ACC112 (cell line): ENCODE data around the gene DCHS1.

Source experiments
- H2AFZ ChIP-seq: fragments of 200-600 bp; sonication (generic); one replicate; pipeline ENCODE4 v1.6.0; 2017; ENCODE audit warnings: antibody characterized with exemption, low read length; ENCODE audit not compliant: unreplicated experiment
- H3K27ac ChIP-seq: fragments of 200-600 bp; sonication (generic); 2 replicates; pipeline ENCODE4 v1.5.1; 2014; ENCODE audit warnings: low read depth, mild to moderate bottlenecking, antibody characterized with exemption, low read length, moderate library complexity
- H3K27me3 ChIP-seq: fragments of 200-600 bp; sonication (generic); 2 replicates; pipeline ENCODE4 v1.6.1; 2014; ENCODE audit warnings: mild to moderate bottlenecking, antibody characterized with exemption, low read length, moderate library complexity, mixed read lengths; ENCODE audit not compliant: insufficient read depth
- H3K36me3 ChIP-seq: fragments of 200-600 bp; sonication (generic); 2 replicates; pipeline ENCODE4 v1.6.1; 2016; ENCODE audit warnings: mild to moderate bottlenecking, antibody characterized with exemption, low read length, moderate library complexity, mixed read lengths; ENCODE audit not compliant: insufficient read depth
- H3K4me1 ChIP-seq: fragments of 200-600 bp; sonication (generic); one replicate; pipeline ENCODE4 v1.6.1; 2016; ENCODE audit warnings: low read length, mixed read lengths; ENCODE audit not compliant: insufficient read depth, unreplicated experiment, control insufficient read depth
- H3K4me3 ChIP-seq: fragments of 200-600 bp; sonication (generic); 2 replicates; pipeline ENCODE4 v1.5.1; 2014; ENCODE audit warnings: mild to moderate bottlenecking, low read depth, low read length
- H3K79me2 ChIP-seq: fragments of 200-600 bp; sonication (generic); one replicate; pipeline ENCODE4 v1.6.0; 2016; ENCODE audit warnings: low read length; ENCODE audit not compliant: control insufficient read depth, unreplicated experiment, insufficient read depth

The DCHS1 gene

GRCh38 chr11:6646918-6647679 is 8.5 kb downstream of the DCHS1 start:
- H3K4me3 ChIP-seq = no peak overlapping the region
- H3K79me2 ChIP-seq = no peaks in the 10 kb centered on the region
- peaks cover 17% of the 10 kb centered on the region for H3K4me1 ChIP-seq
- H3K27ac ChIP-seq = no peak overlapping the region
- peaks cover 73% of the 10 kb centered on the region for H3K27me3 ChIP-seq
- H3K36me3 ChIP-seq = no peaks in the 10 kb centered on the region
- no peak overlapping the region for H2AFZ ChIP-seq

DNA sequence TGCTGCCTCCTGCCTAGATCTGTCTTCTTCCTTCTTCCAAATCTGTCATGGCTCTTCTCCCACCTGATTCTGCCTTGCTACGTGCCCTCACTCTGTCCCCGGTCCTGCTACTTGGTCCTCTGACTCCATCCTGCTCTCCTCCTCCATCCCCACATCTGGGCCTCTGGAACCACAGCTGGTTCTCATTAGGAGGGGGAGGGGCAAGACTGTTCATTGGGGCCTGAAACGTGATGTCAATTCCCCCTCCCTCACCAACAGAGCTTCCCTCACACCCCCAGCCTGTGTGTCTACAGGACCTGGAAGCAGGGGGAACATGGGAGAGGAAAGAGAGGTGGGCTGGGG is 9.1 kb downstream of the DCHS1 start:
- Histone ChIP-seq H3K36me3 (no peaks in the 10 kb centered on the region), H3K27me3 (peaks cover 67% of the 10 kb centered on the region), H3K4me3 (peak overlapping the region; percentile 48), H3K4me1 (peaks cover 17% of the 10 kb centered on the region), H3K27ac (no peak overlapping the region), H2AFZ (no peak overlapping the region), H3K79me2 (no peaks in the 10 kb centered on the region)

DNA sequence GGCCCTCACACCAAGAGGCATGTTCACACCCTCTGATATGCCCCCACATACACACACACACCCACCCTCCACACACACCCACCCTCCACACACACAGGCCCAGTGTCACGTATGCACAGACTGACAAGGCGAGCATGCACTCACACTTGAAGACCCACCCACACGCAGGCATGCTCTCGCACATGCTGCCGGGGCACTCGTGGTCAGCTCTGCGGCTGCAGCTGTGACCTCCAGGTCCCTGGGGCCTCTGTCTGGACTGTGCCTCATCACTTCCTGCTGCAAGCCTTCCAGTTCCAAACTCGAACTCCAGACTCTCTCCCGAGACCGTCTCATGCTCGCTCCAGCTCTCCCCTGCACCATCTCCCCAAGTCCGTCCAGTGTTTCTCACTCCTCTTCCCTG is 9.5 kb downstream of the DCHS1 start:
- Histone ChIP-seq H3K4me3 (peak overlapping the region; percentile 48), H3K27ac (no peak overlapping the region), H3K4me1 (peaks cover 17% of the 10 kb centered on the region), H3K79me2 (no peaks in the 10 kb centered on the region), H2AFZ (no peak overlapping the region), H3K36me3 (no peaks in the 10 kb centered on the region), H3K27me3 (peaks cover 62% of the 10 kb centered on the region)

- H3K27ac ChIP-seq = no peak overlapping the region
- peaks cover 31% of the 10 kb centered on the region for H3K27me3 ChIP-seq
- H3K4me1 ChIP-seq = peaks cover 20% of the 10 kb centered on the region
- no peaks in the 10 kb centered on the region for H3K79me2 ChIP-seq
- no peak overlapping the region for H2AFZ ChIP-seq
- H3K36me3 ChIP-seq = no peaks in the 10 kb centered on the region
- H3K4me3 ChIP-seq = no peak overlapping the region
These were observed 12.7 kb downstream of the DCHS1 start for GRCh38 chr11:6642957-6643356.

GRCh38 chr11:6640985-6641701 is 14.5 kb downstream of the DCHS1 start:
- Histone ChIP-seq H3K4me3 (no peak overlapping the region), H2AFZ (no peak overlapping the region), H3K27me3 (peaks cover 22% of the 10 kb centered on the region), H3K4me1 (peaks cover 12% of the 10 kb centered on the region), H3K79me2 (no peaks in the 10 kb centered on the region), H3K27ac (no peak overlapping the region), H3K36me3 (no peaks in the 10 kb centered on the region)

- peaks cover 22% of the 10 kb centered on the region for H3K27me3 ChIP-seq
- no peaks in the 10 kb centered on the region for H3K79me2 ChIP-seq
- H2AFZ ChIP-seq = no peak overlapping the region
- H3K4me1 ChIP-seq = peaks cover 12% of the 10 kb centered on the region
- no peaks in the 10 kb centered on the region for H3K36me3 ChIP-seq
- H3K4me3 ChIP-seq = no peak overlapping the region
- H3K27ac ChIP-seq = no peak overlapping the region
These were observed 15.3 kb downstream of the DCHS1 start for GRCh38 chr11:6640036-6640984.

DNA sequence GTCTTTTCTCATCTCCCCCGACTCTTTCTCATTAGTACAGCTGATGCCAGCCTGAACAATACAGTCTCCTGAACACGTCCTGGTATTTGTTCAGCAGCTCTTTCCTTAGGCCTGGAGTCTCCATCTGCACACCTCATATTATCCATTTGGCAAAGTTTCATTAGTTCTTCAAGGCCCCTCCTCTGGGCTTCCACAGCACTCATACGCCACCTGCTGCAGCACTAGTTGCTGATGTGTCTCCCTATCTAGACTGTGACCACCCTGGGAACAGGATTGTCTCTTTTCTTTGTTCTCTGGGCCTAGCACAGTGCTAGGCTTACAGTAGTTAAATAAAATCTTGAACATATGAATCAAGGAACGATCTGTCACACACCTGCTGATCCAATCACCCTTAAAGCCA is 17.2 kb downstream of the DCHS1 start:
- no peaks in the 10 kb centered on the region for H3K36me3 ChIP-seq
- H3K4me3 ChIP-seq = no peak overlapping the region
- H2AFZ ChIP-seq = no peak overlapping the region
- peaks cover 17% of the 10 kb centered on the region for H3K4me1 ChIP-seq
- no peak overlapping the region for H3K27ac ChIP-seq
- no peaks in the 10 kb centered on the region for H3K79me2 ChIP-seq
- peaks cover 8% of the 10 kb centered on the region for H3K27me3 ChIP-seq

DNA sequence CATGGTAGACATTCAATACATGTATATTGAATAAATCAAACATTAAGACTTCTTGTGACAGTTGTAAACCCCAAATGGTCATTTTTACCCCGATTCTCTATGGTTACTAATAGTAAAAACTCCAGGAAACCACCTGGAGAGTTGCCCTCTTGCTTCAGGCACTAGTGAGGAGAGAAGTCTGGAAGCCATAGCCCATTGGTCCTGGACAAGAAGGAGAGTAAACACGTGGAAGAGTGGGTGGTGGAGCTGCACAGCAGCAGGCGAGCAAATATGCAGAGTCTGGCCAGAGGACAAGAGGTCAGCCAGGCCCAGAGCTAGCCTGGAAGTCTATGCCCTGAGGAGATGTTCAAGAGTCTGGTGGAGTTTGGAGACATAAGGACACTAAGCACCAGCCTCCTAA is 17.7 kb downstream of the DCHS1 start:
- peaks cover 17% of the 10 kb centered on the region for H3K4me1 ChIP-seq
- H2AFZ ChIP-seq = no peak overlapping the region
- no peaks in the 10 kb centered on the region for H3K36me3 ChIP-seq
- H3K79me2 ChIP-seq = no peaks in the 10 kb centered on the region
- no peak overlapping the region for H3K4me3 ChIP-seq
- no peak overlapping the region for H3K27ac ChIP-seq
- peaks cover 2% of the 10 kb centered on the region for H3K27me3 ChIP-seq

DNA sequence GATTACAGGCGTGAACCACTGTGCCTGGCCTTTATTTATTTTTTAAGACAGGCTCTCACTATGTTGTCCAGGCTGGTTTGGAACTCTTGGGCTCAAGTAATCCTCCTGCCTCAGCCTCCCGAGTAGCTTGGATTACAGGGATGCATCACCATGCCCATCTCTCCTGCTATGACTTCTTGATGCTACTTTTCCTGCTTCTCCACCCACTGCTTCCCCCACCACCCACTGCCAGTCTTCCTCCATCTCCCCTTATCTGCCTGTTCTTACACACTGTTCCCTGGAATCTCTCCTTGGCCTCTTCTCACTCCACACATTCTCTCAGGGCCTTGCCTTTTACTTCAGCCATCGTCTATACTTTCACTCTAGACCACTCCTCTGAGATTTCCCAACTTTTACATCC is 19.1 kb downstream of the DCHS1 start:
- no peaks in the 10 kb centered on the region for H3K27me3 ChIP-seq
- H2AFZ ChIP-seq = no peak overlapping the region
- no peak overlapping the region for H3K4me3 ChIP-seq
- H3K79me2 ChIP-seq = no peaks in the 10 kb centered on the region
- H3K27ac ChIP-seq = no peak overlapping the region
- no peaks in the 10 kb centered on the region for H3K36me3 ChIP-seq
- H3K4me1 ChIP-seq = peaks cover 17% of the 10 kb centered on the region

- Histone ChIP-seq H3K79me2 (no peaks in the 10 kb centered on the region), H3K27ac (no peak overlapping the region), H3K4me1 (peaks cover 17% of the 10 kb centered on the region), H2AFZ (no peak overlapping the region), H3K36me3 (no peaks in the 10 kb centered on the region), H3K4me3 (no peak overlapping the region), H3K27me3 (no peaks in the 10 kb centered on the region)
These were observed 20.3 kb downstream of the DCHS1 start for GRCh38 chr11:6635082-6635932.
